A673 (cell line): ENCODE data around the gene CCL7.

Source experiments
- CTCF ChIP-seq: fragments of 300-800, 200-600 bp; sonication (generic); conservative IDR thresholded peaks from 2 replicates; pipeline ENCODE4 v1.5.1; 2017; ENCODE audit warnings: low read depth, mild to moderate bottlenecking, antibody characterized with exemption, low read length, moderate library complexity, mixed read lengths
- EZH2 ChIP-seq: fragments of 200-600 bp; sonication (generic); IDR thresholded peaks from 2 replicates; pipeline ENCODE4 v1.6.1; 2017; ENCODE audit warnings: borderline replicate concordance, low read depth, mild to moderate bottlenecking, mixed read lengths, antibody characterized with exemption, low read length; ENCODE audit not compliant: poor library complexity, severe bottlenecking

GRCh38 chr17:34257299-34257985, 12.6 kb upstream of the CCL7 start:
- TF ChIP-seq CTCF (no peak), EZH2 (no peak)
